Gastroesophageal sphincter (tissue), 3 donors: ENCODE measurements around the gene F2RL3.

ENCODE experiments used
- CTCF ChIP-seq, 4 experiments: fragments of 200-600 bp in 2 of 4; fragments of 450-650 bp in 2 of 4; sonication (generic) in 1 of 4; IDR thresholded peaks; one replicate each; pipeline ENCODE4 v1.5.1; 2017 to 2019; ENCODE audit warnings: antibody characterized with exemption in 4 of 4, mild to moderate bottlenecking in 2 of 4, moderate library complexity in 2 of 4
- EP300 ChIP-seq: sonication (generic); formaldehyde crosslinking; IDR thresholded peaks from one replicate; pipeline ENCODE4 v1.6.1; 2017; ENCODE audit warnings: antibody characterized with exemption, mild to moderate bottlenecking
- POLR2A ChIP-seq, 2 donors: fragments of 450-650 bp; IDR thresholded peaks; one replicate each; pipeline ENCODE4 v1.6.1; 2017; ENCODE audit warnings: antibody characterized with exemption in 2 of 2, mild to moderate bottlenecking in 2 of 2, moderate library complexity in 1 of 2
- POLR2AphosphoS5 ChIP-seq: sonication (generic); formaldehyde crosslinking; IDR thresholded peaks from one replicate; pipeline ENCODE4 v1.6.1; 2017; ENCODE audit warnings: antibody characterized with exemption

DNA sequence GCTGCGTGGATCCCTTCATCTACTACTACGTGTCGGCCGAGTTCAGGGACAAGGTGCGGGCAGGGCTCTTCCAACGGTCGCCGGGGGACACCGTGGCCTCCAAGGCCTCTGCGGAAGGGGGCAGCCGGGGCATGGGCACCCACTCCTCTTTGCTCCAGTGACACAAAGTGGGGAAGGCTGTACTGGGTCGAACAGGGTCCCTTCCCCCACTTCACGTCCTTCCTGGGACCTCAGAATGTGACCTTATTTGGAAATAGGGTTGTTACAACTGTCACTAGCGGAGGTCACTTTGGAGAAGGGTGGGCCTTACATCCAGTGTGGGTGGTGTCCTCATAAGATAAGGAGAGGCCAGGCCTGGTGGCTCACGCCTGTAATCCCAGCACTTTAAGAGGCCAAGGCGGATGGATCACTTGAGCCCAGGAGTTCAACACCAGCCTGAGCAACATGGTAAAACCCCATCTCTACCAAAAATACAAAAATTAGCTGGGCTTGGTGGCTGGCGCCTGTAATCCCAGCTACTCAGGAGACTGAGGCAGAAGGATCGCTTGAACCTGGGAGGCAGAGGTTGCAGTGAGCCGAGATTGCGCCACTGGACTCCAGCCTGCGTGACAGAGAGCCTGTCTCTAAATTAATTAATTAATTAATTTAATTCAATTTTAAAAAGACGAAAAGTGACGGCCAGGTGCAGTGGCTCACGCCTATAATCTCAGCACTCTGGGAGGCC, 1.8 kb downstream of the F2RL3 start:
- no peak for TF ChIP-seq POLR2A (IDR thresholded peaks at IDR 0.05)
- no peak for TF ChIP-seq CTCF (IDR thresholded peaks at IDR 0.05)
- no peak for TF ChIP-seq EP300
- TF ChIP-seq POLR2AphosphoS5 = no peak
